GM18867 (cell line): ENCODE data around the gene CNTN6.
"Not testable (repeated sequence)": the region's sequence is repeated elsewhere in the genome, so short reads cannot be mapped to it uniquely, and the experiment has no call there.

ENCODE experiments used
- ATAC-seq: cut with Tn5 transposase; IDR thresholded peaks from one replicate; pipeline ENCODE4 v1.9.1; 2021; ENCODE audit warnings: mild to moderate bottlenecking, moderate library complexity; ENCODE audit not compliant: unreplicated experiment

The CNTN6 gene

DNA sequence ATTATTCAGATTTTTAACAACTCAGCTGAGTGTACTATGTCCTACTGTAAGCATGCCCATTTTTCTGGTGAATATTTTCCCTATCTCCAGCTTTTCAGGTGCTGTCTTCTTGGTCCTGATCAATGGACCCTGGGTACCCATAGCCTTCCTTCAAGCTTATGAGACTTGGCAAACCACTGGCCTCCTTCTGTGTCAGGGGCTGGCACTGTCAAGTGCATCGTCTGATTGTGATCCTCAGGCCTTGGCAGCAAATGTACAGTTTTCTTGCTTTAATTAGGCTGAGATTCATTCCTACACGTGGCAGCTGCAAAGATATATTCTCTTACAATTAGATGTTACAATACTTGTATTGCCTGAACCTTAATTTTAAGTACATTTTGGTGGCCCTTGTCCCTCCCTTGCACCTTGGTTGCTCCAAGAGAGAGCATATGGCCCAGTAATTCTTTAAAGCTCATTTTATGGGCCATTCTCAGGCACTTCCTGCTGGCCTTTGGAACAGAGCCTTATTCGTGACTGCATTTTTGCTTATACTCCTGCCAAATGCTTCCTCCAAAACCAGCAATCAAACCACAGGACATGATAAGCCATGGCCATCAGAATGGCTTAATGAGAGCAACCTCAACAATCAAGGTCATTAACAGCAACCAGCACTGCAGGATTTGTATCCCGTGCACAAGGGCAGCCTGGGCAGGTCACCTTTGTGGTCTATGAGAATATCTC lies 179.9 kb downstream of the CNTN6 start:
- ATAC-seq = no peak

DNA sequence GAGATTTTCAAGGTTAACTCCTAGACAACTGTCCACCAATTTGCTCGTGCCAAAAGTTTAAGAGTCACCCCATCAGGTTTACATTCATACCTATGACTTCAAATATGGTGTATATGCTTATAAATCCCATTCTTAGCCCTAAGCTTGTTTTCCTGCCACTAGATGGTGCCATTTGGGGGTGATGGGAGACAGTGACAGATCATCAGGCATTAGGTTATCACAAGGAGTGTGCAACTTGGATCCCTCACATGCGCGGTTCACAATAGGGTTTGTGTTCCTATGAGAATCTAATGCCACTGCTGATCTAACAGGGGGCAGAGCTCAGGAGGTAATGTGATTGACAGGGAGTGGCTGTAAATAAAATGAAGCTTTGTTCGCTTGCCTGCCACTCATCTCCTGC lies 182.7 kb downstream of the CNTN6 start:
- ATAC-seq = no peak

DNA sequence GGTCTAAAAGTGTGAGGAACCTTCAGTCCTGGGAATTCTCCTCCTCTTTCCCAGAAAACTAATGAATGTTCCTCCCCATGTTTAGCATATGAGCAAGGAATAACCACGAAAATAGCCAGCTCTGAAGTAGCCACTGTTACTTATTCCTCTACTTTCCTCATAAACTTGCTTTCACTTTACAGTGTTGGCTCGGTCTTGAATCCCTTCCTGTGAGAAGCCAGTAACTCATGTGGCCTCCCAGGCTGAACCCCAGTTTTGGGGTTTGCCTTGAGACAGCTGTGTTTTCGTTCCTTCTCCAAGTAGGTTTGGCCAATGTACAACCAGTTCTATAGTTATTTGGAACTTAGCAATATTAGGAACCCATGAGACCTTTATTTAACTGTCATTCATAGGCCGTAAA lies 195.0 kb downstream of the CNTN6 start:
- no peak for ATAC-seq

DNA sequence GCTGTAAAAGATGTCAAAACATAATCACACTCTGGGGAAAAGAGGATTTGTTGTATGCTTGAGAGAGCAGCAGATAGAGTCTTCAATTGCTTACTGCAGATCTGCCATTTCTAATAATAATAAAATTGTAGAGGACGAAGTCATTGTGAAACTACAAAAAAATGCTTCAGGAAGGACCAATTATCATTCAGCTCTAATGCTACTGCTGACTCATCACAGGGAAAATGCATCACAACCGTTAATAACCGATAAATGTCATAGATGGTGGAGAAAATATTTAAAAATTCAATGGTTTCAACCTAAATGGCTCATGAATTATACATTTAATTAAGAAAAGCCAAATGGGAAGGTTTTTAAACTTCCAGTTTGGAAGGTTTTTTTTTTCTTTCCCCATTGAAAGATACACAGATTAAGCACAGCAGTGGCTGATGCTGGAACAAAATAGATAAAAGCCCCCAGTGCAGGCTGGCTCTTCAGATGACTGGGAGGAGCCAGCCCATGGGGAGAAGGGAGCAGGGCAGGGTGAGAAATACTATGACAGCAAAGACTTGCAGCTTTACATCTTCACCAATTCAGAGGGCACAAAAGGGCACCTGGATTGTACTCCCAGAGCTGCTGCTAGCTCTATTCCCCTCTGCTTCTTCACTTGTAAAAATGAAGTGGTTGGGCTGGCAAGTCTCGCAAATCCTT lies 196.1 kb downstream of the CNTN6 start:
- ATAC-seq = no peak

DNA sequence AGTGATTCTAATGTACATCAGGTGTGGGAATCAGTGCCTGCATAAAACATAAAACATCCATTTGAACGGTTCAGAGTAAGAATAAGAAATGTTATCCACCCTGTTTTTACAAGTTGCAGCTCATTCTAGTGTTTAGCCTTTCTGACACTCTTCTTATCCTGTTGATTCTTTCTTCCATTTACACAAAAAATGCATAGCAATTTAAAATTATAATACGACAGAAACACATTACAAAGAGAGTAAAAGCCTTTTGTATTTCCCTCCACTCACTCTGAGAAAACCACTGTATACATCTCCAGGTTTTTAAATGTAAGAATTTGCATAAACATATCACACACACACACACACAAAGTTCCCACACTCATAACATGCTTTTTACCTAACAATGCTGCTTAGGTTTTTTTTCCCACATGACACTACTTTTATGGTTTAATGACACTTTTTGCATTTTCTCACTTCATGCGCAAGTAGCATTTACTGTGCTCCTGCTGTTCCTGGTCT lies 199.8 kb downstream of the CNTN6 start:
- ATAC-seq = no peak

DNA sequence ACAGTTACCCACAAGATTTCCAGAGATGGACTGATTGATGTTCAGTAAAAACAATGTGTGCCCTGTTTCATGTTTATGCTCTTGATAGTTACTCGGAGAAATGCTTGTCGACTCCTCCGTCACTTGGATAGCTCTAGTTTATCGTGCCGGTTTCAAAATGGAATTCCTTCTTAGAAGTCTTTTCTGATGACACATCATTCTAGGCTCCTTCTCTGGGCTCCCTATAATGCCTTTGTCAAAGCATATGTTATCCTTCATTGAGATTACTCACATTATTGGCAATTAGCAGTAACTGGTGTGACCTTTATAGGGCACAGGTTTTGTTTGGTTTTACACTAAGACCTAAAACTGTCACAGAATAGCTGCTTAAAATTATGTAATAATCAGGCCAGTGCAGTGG lies 201.8 kb downstream of the CNTN6 start:
- no peak for ATAC-seq

DNA sequence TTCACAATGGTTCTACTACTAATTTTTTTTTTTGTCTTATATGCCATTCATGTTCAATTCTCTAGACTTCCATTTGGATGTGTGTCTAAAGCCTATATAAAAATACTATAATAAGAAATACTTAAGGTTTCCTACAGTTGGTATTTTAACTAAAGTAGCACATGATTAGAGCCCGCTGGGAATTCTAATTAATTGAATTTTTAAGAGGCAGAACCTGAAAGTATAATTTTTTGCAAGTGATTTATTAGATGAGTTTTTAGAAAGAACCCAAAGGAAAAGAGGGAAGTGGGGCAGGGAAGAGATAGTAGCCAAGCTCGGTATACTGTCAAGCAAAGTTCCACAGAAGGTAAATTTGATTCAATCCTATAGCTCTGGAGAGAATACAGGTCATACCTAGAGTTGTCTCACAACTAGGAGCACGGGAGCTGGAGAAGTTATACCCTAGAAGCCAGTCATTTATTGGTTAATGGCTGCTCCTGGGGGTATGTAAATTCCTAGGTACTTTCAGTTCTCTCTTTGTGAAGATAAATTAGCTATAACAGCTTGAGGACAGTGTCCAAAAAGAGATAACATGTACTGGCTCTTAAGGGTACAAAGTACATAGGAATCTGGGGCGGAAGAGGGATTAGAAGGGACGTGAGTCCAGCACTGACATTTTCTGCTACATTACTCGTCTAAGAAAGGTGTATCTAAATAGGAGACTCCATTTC lies 225.6 kb downstream of the CNTN6 start:
- ATAC-seq = no peak

DNA sequence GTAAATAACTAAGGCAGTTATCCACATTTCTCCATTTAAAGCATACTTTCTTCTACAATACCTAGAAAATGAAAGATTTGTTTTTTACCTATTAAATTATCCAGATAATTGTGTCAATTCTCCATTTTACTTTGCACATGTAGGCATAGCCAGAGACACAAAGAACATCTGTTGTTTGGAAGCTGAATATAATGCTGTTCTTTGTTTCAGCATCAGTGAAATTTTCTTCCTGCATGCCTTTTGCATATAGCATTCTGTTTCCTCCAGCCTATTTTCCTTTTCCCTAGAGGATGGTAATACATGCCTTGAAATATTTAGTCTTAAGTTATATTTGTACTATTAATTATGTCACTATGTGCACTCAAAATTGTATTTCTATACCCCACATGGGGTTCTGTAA lies 233.7 kb downstream of the CNTN6 start:
- ATAC-seq = no peak

DNA sequence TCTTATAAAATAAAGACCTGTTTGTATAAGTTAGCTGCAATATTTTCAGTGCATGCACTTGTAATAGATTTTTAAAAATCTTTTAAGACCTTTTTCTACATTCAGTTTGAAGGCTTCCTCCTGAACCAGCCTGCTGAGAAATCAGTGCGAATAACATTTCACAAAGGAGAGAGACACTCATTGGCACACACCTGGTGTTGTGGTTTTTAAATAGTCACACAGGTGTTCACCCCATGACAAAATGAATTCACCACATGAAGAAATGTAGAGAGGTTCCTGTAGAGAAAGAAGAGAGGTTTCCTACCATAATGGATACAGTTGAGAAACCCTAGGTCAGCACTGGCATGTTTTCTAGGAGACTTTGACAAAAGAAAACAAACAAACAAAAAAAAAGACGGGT lies 237.3 kb downstream of the CNTN6 start:
- ATAC-seq = no peak

DNA sequence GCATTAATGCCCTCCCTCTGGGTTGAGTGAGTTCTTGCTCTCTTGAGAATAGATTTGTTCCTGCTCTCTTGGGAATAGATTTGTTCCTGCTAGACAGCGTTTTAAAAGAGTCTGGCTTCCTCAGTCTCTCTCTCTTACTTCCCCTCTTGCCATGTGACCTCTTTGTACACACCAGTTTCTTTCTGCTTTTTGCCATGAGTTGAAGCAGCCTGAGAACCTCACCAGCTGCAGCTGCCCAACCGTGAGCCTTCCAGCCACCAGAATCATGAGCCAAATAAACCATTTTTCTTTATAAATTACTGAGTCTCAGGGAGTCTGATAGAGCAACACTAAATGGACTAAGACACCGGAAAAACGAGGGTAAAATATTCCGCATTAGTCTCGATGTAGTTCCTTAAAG lies 253.6 kb downstream of the CNTN6 start:
- no peak for ATAC-seq

DNA sequence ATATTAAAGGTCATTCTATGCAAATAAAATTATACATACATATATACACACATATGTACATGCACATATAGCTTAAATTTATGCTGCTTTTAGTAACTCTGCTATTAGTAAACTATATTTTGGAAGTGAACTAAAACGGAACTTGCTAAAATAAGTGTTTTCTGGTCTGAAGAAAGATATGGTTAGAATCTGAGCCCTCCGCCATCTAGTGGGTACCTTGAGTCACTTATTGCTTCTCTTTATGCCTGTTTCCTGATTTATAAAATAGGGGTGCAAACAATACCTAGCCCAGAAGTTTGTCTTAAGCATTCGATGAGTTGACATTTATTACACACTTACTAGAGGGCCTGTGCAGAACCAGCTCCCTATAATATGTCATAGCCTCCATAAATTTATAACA lies 255.7 kb downstream of the CNTN6 start:
- no peak for ATAC-seq

DNA sequence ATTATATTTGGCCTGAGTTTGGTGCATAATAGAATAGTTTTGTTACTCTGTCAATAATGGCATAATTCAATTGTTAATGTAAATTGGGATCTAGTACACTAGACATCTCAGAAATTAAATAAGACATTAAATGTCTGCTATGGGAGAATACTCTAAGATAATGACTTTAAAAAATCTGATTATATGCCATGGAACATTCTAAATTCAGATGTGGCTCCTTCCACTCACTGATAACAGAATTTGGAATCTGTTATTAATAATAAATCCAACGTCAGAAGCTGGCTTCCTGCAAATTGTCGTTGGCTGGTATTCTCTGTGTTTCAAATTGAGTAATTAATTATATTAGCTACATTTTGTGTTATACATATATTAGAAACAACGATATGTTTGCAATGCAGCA lies 258.1 kb downstream of the CNTN6 start:
- no peak for ATAC-seq

DNA sequence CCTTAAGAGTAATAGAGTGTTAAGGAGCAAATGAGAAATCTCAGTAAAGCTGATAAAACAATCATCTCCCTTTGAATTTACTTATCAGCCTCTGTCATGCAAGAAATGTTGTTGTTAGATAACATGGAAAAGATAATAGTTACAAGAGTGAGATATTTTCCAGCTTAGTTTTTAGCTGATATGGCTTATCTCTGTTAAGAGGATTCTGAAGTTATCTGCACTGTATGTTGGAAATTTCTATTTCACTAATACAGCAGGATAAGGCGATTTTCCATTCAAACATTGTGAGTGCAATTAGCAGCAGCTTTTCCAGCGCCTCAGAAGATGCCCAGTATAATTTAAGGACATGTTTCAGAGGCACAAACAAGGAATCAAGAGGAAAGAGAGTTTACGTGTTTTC lies 262.9 kb downstream of the CNTN6 start:
- no peak for ATAC-seq

DNA sequence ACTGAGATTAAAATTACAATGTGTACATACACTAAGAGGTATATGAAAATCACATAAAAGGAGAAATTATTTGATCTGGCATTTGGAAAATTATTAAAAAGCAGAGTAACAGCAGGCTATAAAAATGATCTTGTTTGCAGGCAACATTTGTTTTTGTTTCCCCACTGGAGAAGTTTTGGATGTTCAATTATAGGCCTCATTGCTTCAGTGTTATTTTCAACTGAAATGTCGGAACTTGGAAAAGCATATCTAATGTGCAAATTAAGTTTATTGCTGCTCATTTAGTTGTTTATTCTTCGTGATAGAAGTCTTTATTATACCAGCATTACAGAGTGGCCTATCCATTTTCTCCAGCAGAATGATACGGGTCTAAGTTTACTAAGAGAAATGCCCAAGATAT lies 263.3 kb downstream of the CNTN6 start:
- no peak for ATAC-seq

DNA sequence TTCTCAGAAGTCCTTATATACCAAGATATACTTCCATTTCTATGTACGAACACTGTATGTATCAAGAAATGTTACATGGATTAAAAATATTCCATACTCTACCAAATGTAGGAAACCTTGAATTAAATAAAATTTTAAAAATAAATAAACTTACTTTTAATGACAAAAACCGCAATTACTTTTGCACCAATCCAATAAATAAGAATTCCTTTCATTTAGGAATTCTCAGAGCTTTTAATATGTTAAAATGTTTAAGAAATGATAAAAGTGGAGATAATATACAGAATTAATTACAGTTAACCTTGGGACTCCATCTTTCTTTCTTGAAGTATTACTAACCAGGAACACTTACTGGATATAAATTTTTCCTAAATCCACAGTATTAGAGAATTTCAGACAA lies 272.7 kb downstream of the CNTN6 start:
- ATAC-seq = no peak

DNA sequence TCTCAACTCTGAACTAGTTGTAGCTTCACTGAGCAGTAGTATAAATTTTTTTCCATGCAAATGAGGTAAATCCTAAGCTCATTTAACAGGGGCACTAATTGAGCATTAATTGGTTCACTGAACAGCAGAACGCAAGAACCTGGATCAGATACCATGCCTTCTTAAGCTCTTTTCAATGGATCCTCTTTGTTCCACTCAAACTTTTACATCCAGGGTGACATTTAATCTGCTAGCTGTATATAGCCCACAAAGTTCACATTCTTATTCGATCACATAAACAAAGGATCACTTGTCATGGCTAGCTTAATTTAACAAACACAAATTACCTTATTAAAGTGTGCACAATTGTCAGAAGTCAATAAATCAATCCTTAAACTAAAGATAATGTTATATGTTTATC lies 281.6 kb downstream of the CNTN6 start:
- ATAC-seq = no peak

DNA sequence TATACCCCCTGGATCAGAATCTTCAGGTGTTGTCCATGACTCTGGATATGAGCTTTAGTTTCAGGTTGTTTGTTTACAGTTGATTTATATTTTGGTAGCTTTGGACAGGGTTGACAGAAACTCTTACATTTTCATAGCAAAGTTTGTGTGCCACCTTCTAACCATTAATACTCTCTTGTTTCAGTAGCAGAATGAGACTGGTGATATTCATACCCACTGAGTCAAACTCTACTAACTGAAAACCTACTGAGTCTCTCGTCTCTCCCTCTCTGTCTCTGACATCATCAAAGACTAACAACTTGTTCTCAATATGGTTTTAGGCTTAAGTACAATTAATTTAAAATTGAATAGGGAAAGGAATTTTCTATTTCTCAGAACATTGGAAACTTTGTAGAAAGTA lies 282.3 kb downstream of the CNTN6 start:
- ATAC-seq = no peak

DNA sequence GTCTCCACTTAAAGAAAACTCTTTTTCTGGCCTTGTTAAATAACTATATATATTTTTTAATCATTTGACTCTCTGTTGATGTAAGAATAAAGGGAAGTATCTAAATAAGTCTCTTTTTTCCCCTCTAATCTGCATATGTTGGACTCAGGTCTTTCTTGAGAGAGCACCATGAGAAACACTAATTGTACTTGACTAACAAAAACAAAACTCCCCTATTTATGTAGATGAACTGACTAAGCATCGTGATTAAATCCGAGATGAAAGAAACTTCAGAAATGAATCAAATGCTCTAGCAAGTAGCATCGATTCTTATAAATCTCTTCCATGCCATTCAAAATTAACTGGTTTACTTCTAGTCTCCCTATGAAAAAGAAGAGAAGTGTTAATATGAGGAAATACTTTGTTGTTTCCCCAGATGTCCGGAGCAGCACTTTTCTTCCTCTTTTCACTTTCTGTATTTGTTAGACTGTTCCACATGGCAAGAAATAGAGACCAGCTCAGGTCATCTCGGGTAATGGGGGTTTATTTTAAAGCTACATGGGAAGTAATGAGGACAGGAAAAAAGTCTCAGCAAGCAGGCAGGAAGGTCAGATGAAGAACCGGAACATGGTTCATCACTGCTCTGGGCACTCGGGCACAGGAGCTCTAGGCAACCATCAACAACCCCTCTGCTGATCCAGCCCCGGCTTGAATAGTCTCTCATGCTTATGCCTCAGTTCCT lies 288.3 kb downstream of the CNTN6 start:
- ATAC-seq = peak; percentile 62

DNA sequence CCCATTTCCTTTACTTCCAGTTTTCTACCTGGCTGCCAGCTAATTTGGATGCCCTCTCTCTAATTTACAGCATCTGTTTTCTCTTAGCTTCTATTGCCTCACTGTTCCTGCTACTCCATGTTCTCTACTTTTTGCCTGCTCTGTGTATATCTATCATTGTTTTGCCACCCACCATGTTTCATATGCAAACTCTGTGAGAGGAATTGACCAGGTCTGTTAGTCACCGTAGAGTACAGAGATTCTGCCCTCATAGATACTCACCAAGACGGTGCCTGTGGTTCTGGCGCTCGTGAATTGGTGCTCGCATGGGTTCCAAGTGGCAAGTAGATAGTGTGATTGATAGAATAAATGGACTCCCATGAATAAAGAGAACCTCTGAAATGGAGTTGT lies 288.8 kb downstream of the CNTN6 start:
- peak; percentile 29 for ATAC-seq

DNA sequence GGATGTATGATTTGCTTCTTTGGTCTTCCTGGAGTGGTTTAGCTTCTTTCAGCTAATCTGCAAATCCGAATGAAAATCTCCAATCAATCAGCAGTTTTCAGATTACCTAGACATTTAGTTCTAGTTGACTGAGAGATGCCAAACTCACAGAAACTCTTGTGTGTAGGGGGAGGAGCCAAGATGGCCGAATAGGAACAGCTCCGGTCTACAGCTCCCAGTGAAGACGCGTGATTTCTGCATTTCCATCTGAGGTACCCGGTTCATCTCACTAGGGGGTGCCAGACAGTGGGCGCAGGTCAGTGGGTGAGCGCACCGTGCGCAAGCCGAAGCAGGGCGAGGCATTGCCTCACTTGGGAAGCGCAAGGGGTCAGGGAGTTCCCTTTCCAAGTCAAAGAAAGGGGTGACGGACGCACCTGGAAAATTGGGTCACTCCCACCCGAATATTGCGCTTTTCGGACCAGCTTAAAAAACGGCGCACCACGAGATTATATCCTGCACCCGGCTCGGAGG lies 294.6 kb downstream of the CNTN6 start:
- ATAC-seq = not testable (repeated sequence)

DNA sequence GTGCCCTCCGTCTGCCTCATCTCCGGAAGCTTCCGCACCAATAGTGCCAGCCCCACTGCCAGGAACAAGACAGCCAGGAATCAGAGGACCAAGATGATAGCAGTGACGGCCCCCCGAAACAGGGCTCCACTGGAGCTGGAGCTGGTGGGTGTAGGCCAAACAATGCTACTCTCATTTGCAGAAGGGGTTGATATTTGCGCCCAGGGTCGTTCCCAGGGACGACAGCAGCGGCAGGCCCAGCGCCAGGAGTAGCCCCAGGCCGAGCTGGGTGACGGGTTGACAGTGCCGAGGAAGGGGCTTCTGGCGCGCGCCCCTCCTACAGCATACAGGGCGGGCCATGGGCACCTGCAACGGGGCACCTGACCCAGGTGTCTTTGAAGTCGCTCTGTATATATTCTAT lies 301.4 kb downstream of the CNTN6 start:
- no peak for ATAC-seq
